Calu3 (cell line): ENCODE results near the gene NUP54. TPM values are rescaled to one million over a fixed set of nuclear protein-coding genes. Genes with fewer than 3 reads are reported as not detected.

ENCODE experiments used
- BruUV-seq: library from RNA; stranded (reverse); fragments of 400-500 nt; replicated peaks from 2 replicates; lab custom pipeline; 2021; lab: Mats Ljungman, UMichigan
- CTCF ChIA-PET: fragments of 300-600 bp; sonication (Branson Sonifier 250); formaldehyde crosslinking; loops from one replicate; lab custom pipeline; 2022; ENCODE audit warnings: antibody characterized with exemption; lab: Charles Lee
- DNase-seq: peaks from one replicate; pipeline ENCODE4 v3.0.0; 2022
- H3K27ac Mint-ChIP-seq: one replicate; pipeline ENCODE4 v1.8.0; 2022; ENCODE audit warnings: mixed read lengths; ENCODE audit not compliant: unreplicated experiment
- H3K27me3 Mint-ChIP-seq: one replicate; pipeline ENCODE4 v1.8.0; 2022; ENCODE audit warnings: mixed read lengths; ENCODE audit not compliant: unreplicated experiment
- H3K36me3 Mint-ChIP-seq: one replicate; pipeline ENCODE4 v1.8.0; 2022; ENCODE audit warnings: mild to moderate bottlenecking, moderate library complexity, mixed read lengths; ENCODE audit not compliant: insufficient read depth, unreplicated experiment
- H3K4me1 Mint-ChIP-seq: one replicate; pipeline ENCODE4 v1.8.0; 2022; ENCODE audit warnings: mild to moderate bottlenecking, low read depth, mixed read lengths; ENCODE audit not compliant: unreplicated experiment
- H3K4me3 Mint-ChIP-seq: one replicate; pipeline ENCODE4 v1.8.0; 2022; ENCODE audit warnings: mild to moderate bottlenecking, low read depth, moderate library complexity, mixed read lengths; ENCODE audit not compliant: unreplicated experiment
- H3K9me3 Mint-ChIP-seq: one replicate; pipeline ENCODE4 v1.8.0; 2022; ENCODE audit warnings: low read depth, mixed read lengths; ENCODE audit not compliant: unreplicated experiment
- intact Hi-C: fragments of 100-400 bp; cut with micrococcal nuclease; formaldehyde crosslinking; loops from one replicate; pipeline ENCODE4 v1.10.0; 2022; ENCODE audit not compliant: unreplicated experiment
- total RNA-seq: library from RNA; stranded (reverse); gene quantifications from 2 replicates; pipeline ENCODE4 v1.2.3, GENCODE V29; 2022
- TF ChIP-seq, protein P1 (sequence below): fragments of 200-600 bp; IDR thresholded peaks from one replicate; pipeline ENCODE4 v1.8.0; 2022; ENCODE audit warnings: antibody characterized with exemption; ENCODE audit not compliant: unreplicated experiment

The NUP54 gene
- total RNA-seq, 1 experiment from 2014 or later, result 33.9 TPM

DNA sequence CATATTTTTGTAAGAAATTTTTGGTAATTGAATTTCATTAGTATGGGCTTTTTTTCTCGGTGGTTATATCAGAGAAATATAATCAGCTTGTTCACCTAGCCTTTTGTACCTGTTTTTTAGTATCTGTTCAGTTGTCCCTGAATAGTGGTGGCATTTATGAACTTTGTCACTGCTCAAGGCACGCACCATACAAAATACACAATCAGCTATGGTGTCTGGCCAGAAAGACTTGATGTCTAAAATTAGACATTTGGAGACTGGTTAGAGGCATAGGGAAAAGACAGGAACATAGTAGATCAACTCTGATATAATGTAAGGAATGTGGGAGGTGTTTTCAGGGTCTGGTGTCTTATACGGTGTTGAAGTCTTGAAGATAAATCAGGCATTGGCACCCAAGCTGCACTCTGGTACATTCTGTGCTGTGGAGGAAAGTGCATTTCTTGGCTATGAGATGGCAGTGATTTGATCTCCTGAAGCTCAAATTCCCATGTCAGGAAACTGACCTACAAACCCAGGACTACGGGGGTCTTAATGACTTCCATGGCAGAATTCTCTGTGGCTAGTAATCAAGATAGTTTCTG lies 70.1 kb downstream of the NUP54 start:
- DNase-seq, result no peak
- no peak overlapping the region for H3K4me3 Mint-ChIP-seq
- no TSS peak for BruUV-seq
- H3K9me3 Mint-ChIP-seq, result no peaks in the 10 kb centered on the region
- TF ChIP-seq, protein P1, sequence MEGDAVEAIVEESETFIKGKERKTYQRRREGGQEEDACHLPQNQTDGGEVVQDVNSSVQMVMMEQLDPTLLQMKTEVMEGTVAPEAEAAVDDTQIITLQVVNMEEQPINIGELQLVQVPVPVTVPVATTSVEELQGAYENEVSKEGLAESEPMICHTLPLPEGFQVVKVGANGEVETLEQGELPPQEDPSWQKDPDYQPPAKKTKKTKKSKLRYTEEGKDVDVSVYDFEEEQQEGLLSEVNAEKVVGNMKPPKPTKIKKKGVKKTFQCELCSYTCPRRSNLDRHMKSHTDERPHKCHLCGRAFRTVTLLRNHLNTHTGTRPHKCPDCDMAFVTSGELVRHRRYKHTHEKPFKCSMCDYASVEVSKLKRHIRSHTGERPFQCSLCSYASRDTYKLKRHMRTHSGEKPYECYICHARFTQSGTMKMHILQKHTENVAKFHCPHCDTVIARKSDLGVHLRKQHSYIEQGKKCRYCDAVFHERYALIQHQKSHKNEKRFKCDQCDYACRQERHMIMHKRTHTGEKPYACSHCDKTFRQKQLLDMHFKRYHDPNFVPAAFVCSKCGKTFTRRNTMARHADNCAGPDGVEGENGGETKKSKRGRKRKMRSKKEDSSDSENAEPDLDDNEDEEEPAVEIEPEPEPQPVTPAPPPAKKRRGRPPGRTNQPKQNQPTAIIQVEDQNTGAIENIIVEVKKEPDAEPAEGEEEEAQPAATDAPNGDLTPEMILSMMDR, result no peak
- H3K27ac Mint-ChIP-seq, result no peak overlapping the region
- H3K27me3 Mint-ChIP-seq, result no peaks in the 10 kb centered on the region
- no peaks in the 10 kb centered on the region for H3K4me1 Mint-ChIP-seq
- CTCF ChIA-PET, result no interaction called here
- intact Hi-C loops, result no loop called here
- no peaks in the 10 kb centered on the region for H3K36me3 Mint-ChIP-seq

DNA sequence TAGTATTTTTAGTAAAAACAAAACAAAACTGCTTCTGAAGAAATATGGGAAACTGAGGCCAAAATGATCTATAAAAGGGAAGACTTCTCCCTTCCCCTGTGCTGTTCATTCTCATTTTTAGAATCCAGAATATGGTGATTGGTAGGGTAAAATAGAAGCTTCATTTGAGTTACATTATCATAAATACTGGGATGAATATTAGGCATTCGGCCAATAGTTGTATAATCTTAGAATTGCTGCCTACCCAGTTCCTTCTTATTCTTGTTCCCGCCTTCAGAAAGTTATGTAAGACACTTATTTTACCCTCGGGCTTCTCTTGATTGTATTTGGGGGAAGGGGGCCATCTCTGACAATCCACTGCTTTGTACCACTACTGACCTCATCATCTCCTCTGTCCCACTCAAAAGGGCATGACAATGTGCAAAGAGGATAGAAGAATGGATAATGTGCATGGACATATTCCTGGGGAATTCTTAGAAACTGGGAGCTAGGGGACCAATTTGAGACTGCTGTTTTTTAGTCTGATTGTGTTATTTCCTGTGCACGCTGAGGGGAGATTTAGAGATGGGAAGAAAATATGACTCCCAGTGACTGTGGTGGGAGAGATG lies 73.1 kb downstream of the NUP54 start:
- Mint-ChIP-seq H3K4me3 (no peak overlapping the region), H3K36me3 (no peaks in the 10 kb centered on the region), H3K9me3 (no peaks in the 10 kb centered on the region), H3K27ac (no peak overlapping the region), H3K27me3 (no peaks in the 10 kb centered on the region), H3K4me1 (no peaks in the 10 kb centered on the region)
- TF ChIP-seq, protein P1, result no peak
- no peak for DNase-seq
- CTCF ChIA-PET, result no interaction called here
- intact Hi-C loops, result no loop called here
- BruUV-seq, result no TSS peak

DNA sequence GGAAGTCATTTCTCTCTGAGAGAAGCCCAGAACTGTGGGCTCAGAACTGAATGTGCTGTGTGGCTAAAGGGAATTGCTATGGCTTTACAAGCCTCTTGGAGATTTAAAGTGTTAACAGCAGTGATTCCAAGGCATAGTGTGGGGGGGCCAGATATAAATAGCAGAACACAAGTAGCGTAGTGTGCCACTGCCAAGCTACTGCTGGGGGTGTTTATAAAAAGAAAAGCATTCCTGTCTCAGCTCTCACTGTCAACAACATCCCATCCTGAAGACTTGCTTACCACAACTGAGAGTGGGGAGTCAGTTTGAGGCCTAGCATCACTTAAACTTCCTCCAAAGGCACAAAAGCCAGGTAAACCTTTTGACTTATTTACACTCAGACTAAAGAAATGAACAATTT lies 73.7 kb downstream of the NUP54 start, which contains the start of gene ART3:
TSS of gene ART3 (plus strand) at position 242 of the 400 bp plus-strand sequence. CDS start 1,181 bp downstream, outside the sequence.
- no peak within 1 kb of the TSS for H3K27ac Mint-ChIP-seq
- no TSS peak for BruUV-seq
- CTCF ChIA-PET, result interaction anchor here (0.6 kb wide), 1 partner anchor 91 kb away, joined by 4 read pairs; no protein-coding TSS in a partner anchor
- H3K4me3 Mint-ChIP-seq, result no peak within 1 kb of the TSS
- H3K36me3 Mint-ChIP-seq, result no peaks in the 10 kb centered on the region
- TF ChIP-seq, protein P1, result no peak
- no peaks in the 10 kb centered on the region for H3K27me3 Mint-ChIP-seq
- no peaks in the 10 kb centered on the region for H3K9me3 Mint-ChIP-seq
- no peak for DNase-seq
- intact Hi-C loops, result no loop called here
- no peaks in the 10 kb centered on the region for H3K4me1 Mint-ChIP-seq

DNA sequence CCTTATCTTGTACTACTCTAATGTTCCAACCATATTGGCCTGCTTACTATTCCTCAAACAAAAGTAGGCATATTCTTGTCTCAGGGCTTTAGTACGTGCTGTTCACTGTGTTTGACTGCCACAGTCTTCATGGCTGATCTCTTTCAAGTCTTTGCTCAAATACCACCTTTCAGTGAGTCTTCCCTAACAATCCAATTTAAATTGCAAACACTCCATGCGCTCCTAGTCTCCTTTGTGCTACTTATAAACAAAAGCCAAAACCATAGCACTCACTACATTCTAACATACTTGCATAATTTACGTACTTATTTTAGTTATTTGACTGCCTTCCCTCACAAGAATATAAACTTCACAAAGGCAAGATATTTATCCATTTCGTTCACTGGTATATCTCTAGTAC lies 75.4 kb downstream of the NUP54 start:
- Mint-ChIP-seq H3K36me3 (no peaks in the 10 kb centered on the region), H3K4me3 (no peak overlapping the region), H3K27me3 (no peaks in the 10 kb centered on the region), H3K4me1 (no peaks in the 10 kb centered on the region), H3K27ac (no peak overlapping the region), H3K9me3 (no peaks in the 10 kb centered on the region)
- intact Hi-C loops, result no loop called here
- CTCF ChIA-PET, result no interaction called here
- no peak for DNase-seq
- TF ChIP-seq, protein P1, result no peak
- BruUV-seq, result no TSS peak
